HEK293T (cell line): ENCODE measurements around the gene EXTL2.

Source experiments
- ELF4 ChIP-seq: fragments of 450-650 bp; IDR thresholded peaks from 2 replicates; pipeline ENCODE4 v1.6.1; 2017; ENCODE audit warnings: antibody characterized with exemption
- FOXK2 ChIP-seq: fragments of 450-650 bp; IDR thresholded peaks from 2 replicates; pipeline ENCODE4 v1.6.1; 2016; ENCODE audit warnings: mild to moderate bottlenecking
- ZNF384 ChIP-seq: fragments of 450-650 bp; IDR thresholded peaks from 2 replicates; pipeline ENCODE4 v1.6.1; 2016

- TF ChIP-seq ZNF384 = no peak
- TF ChIP-seq FOXK2 = no peak
- no peak for TF ChIP-seq ELF4
Observed at GRCh38 chr1:100883963-100884362, 10.7 kb downstream of the EXTL2 start.
